HG03575 (cell line): ENCODE measurements around the gene SUN5.

Experiments
- ATAC-seq: cut with Tn5 transposase; IDR thresholded peaks from one replicate; pipeline ENCODE4 v1.9.1; 2021; ENCODE audit not compliant: unreplicated experiment, insufficient number of reproducible peaks, low FRiP score; ENCODE audit errors: extremely low read depth

SUN5 gene

DNA sequence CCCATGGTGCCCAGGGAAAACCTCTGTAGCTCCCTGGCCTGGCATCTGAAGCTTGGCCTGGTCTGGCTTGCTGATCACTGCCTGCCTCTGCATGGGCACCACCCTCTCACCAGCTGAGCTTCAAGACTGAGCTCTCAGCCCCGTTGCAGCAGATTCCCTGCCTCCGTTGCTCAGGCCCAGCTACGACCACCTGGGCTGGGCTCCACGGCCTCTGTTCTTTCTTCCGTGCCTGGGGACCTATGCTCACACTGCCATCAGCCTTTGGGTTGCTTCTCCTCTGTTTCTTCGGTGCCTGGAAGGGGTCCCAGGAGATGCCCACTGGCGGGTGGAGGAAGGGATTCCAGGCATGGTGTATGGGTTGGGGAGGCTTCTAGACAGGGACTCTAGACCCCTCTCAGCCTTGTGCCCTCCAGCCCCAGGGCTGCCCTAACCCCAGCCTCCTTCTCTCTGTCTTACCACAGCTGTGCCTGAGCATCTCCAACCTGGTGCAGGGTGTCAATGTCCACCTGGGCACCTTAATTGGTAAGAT, 12.4 kb upstream of the SUN5 start:
- ATAC-seq = no peak

DNA sequence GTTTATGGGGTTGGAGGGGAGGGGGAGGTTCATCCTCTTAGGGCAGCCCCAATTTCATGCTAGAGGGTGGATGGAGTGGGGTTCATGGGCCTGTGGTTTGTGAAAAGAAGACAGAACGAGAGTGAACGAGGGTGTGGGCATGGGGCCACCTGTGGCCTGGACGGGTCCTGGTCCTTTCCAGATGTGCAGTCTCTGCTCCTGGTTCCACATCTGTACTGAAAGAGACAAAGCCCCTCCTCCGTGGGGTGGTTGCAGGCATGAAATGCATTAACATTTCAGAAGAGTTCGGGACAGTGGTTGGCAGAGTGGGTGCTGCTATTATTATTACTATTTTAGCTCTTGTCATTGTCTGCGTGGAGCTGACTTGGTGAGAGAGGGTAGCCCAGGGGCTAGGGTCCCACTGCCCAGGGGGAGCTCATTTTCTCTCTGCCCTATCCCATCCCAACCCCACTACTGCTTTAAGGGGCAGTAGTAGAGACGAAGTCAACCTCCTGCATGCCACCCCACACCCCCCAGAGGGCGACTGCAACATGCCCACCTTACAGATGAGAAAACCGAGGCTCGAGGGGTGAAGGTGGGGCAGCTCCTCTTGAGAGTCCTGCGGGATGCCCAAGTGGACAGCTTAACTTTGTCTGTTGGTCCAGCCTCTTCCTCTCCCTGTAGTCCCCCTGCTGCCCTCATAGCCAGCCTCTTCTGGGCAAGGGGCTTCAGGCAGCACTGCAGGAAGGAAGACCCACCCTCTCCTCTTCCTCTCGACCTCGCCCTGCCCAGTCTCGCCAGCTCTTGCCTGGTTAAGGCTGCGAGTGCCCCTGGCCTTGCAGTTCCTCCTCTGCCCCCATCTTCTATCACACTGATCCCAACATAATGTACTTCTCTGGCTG, 11.7 kb upstream of the SUN5 start:
- ATAC-seq = no peak

DNA sequence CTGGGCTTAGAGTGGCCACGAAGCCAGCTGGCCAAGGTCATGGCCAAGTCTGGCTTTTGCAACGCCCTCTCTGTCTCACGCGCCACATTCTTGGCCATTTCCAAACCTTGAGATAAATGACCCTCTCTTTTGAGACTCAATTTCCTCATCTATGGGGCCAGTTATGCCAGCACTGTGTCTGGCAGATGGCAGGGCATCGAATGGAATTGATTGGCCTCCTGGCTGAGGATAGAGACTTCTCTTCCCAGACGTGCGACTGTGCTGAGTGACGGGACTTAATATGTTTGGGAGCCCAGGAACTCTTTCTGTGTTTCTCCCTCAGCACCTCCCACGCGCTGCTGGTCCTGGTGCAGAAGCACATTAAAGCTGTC, 10.9 kb upstream of the SUN5 start:
- no peak for ATAC-seq

DNA sequence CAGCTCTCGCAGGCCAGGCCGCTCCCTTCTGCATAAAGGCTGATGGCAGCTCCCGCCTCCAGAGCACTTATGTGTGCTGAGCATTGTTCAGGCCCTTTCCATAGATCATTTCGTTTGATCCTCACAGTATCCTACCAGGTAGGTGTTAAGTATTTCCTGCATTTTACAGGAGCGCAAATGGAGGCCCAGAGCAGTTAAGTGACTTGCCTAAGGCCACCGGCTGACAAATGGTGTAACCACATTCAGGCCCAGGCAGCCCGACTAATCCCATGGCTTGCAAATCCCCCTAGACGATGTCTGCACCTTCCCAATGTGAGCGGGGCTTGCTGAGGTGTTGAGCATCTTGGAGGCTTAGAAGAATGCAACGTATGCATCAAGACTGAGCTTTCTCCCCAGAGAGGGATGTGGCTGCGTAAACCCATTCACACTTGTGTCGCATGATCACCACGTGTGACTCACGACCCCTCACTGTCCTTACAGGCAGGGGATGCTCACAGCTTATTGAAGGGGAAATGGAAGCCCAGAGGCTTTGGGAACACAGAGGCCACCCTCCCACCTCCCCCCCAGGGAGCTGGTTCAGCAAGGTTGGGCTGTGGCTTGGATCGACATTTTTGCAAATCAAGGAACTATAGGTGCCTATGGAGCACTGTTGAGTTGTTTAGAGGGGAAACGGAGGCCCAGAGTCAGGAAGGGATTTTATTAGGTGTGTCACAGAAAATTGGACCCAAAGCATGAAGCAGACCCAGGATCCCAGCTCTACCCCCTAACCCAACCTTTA, 10.3 kb upstream of the SUN5 start:
- no peak for ATAC-seq

DNA sequence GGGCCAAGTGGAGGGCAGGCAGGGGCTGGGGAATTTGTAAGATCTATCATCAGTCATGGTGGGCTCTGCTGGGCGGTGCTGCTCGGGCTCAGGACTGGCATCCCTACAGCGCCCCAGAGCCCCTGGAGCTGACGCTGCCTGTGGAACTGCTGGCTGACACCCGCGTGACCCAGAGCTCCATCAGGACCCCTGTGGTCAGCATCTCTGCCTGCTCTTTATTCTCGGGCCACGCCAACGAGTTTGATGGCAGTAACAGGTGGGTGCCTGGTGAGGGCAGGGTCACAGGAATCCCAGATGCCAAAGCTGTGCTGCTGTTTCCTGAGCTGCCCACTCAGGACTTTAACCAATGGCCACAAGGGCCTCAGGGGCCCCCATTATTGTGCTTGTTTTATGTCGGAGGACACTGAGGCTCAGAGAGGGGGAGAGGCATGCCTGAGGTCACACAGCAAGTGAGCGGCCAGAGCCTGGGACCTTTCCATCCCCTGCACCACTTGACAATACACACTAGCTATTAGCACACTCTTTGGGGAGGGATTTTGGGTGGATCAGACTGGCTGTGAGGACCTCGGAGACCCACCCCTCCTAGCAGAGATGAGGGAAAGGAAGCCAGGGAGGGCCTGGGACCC, 9.6 kb upstream of the SUN5 start:
- ATAC-seq = no peak

DNA sequence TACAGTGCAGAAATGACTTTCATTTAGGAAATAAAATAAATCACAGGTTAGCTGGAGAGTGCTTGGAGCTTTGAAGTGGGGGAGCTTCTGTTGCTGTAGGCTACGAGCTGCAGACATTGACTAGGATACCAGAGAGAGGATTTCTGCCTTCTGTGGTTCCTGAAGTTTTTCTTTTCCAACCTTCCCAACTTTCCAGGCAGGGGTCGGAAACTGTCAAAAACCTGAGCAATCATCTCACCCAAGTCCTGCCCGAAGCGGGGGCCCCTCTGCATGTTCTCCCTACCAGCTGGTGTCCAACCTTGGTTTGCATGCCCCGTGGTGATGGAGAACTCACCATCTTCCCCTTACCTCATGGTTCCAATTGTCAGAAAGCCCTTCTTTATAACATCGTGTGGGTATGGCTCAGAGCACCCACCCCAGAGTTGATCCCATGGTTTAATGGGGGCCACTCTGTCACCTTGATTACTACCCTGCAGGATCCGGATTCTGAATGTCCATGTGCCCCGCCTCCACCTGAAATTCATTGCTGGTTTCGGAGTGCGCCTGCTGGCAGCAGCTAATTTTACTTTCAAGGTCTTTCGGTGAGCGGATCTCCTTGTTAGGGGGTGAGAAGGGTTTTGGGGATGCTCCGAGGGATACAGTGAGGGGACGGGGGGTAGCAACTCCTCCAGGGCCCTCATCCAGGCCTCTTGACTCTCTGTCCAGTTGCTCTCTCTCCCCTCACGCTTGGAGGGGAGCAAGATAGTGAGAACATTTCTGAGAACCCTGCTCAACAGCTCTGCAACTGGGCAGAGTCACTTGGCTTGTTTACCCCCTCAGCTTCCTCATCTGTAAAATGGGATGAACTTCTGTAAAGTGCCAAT, 8.3 kb upstream of the SUN5 start:
- no peak for ATAC-seq

DNA sequence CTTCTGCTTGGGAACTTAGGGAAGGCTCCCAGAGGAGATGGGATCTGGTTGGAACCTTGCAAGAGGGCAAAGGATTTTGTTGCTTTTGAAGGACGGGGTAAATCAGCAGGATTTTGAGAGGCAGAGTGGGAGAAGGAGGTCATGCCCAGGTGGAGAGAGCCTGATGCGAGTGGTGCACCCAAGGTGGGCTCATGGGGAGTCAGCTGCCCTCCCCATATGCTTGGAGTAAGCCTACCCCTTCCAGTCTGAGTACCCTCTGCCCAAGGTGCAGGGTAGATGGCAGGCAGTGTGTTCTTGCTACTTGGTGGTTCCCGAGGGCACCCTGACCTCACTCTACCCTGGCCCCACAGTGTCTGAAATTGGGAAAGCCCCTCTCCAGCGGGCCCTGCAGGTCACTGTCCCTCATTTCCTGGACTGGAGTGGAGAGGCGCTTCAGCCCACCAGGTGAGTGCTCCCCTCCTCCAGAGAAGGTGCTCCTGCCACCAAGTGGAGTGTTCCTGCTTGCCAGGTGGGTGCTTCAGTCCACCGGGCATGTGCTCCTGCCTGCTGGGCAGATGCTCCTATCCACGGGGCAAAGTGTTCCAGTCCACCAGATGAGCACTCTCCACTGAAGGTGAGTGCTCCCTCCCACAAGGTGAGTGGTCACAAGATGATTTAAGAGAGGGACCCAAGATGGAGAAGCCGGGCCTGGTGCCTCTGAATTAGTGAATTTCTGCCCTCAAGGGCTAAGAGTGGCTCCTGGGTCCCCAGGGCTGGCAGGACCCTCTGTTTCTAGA, 6.6 kb upstream of the SUN5 start:
- no peak for ATAC-seq

DNA sequence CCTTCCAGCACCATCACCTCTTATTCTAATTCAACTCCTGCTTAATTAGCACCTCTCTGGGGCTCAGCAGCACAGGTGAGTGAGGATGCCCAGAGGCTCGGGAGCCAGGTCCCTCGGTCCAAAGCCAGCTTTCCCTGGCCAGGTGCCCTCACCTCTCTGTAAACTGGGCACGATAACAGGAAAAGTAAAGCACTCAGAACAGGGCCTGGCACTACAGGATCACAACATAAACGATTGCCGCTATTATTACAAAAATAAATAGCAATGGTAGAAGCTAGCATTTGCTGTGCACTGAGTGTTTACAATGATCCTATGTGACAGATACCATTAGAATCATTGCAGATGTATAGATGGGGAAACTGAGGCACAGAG, 5.9 kb upstream of the SUN5 start:
- ATAC-seq = no peak

DNA sequence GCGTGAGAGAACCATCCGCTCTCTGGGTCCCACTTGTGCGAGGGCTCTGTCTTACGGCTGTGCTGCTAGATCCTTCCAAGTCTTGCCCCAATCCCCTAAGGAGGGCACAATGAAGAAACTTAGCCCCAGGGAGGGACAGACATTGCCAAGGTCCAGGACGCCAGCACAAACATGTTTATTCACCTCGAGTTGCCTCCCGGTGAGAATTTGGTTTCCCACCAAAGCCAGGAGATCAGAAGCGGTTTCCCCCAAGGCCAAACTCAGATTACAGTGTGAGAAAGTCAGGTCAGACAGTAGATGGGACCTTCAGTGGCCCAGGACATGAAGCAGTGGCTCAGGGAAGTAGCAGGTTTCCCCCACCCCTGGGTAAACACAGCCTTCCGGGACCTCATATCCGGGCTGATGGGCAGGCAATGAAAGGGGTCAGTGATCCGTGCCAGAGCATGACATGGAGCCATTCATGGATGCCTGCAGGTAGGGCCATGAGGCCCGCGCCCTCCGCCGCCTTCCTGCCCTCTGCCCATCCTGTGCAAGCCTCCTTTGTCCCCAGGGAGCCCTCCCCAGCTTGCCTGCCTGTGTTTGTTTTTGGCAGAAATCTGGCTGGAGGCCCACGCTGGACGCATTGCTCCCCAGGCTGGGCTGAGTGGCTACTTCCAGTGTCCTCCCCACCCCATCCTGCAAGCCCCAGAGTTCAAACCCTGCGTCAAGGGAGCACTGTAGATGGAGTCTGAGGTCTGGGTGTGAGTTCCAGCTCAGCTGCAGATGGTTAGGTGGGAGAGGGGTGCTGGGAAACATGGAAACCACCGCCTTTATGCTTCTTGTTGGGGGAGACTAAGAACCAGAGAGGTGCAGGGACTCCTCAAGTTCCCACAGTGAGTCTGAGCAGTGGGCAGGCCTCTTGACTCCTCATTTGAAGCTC, 5.2 kb upstream of the SUN5 start:
- no peak for ATAC-seq

DNA sequence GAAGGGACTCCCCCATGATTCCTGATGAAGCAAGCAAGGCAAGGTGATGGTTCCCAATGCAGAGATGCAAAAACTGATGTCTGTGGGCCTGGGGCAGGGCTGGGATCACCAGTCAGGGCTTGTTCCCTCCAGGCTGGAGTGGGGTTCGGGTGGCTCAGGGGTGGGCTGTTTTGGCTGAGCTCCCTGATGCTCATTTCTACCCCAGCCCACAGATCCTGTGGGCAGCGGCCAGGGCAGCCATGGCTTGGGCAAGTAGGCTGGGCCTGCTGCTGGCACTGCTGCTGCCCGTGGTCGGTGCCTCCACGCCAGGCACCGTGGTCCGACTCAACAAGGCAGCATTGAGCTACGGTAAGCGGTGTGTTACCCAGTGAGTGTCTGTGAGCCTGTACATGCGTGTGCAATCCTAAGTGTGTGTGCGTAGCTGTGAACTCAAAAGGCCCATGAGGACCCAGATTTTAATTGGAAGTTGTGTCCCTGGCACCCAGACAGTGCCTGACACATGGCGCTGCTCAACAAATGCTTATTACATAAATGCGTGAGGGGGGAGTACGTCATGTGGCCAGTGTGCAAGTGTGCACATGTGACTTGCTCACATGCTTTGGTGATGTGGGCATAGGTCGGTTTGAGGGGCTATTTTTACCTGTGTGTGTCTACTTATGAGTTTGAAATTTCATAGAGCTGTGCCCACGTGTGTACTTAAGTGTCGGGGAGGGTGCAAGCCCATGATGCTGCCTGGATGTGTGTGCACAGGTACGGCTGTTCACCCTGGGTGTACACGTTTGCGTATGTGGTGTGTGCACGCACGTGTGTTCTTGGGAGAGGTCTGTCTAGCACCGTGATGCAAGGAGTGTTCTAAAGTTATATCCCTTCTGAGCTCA, 4.3 kb upstream of the SUN5 start:
- ATAC-seq = no peak

DNA sequence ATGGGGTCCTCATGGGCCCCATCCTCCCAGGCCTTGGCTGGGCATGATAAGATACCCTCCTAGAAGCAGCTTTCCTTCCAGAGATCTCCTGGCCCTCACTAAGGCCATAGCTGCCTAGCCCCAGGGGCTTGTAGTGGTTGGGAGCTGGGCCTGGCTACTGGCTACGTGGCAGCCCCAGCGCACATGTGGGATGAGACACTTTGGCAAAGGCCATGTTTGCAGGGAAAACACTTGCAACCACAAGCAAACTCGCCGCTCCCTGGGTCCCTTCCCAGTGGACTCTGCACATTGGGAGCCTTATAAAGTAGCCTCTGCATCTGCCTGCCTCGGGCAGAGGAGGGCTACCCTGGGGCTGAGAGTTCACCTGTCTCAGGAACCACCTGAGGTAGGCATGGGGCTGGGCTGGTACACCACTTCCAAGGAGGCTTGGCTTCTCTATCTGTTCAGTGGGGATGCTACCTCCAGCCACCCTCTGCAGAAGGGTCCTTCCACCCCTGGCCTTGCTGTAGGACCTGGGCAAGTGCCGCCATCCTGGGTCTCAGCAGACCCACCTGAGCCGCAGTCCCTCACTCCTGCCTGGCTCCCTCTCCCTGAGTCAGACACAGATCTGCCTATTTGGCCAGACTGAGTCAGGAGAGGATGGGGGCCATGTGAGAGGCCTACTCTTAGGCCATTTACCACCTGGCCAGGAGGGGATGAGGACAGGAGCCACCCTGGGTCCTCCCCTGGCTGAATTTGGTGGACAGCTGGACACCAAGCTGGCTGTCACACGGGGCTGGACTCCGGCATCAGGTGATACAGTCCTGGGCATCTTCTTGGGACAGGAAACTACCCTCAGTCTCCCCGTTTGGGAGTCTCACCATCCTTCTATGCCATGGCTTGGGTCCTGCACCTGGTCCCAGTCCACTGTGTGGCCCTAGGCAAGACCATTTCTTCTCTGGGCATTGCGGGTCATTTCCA, 3.4 kb upstream of the SUN5 start, which contains the start of gene BPIFB2:
Gene BPIFB2, plus strand, starts transcription at position 329 of the 960 bp plus-strand sequence. CDS start 871 bp downstream, outside the sequence.
- no peak for ATAC-seq

DNA sequence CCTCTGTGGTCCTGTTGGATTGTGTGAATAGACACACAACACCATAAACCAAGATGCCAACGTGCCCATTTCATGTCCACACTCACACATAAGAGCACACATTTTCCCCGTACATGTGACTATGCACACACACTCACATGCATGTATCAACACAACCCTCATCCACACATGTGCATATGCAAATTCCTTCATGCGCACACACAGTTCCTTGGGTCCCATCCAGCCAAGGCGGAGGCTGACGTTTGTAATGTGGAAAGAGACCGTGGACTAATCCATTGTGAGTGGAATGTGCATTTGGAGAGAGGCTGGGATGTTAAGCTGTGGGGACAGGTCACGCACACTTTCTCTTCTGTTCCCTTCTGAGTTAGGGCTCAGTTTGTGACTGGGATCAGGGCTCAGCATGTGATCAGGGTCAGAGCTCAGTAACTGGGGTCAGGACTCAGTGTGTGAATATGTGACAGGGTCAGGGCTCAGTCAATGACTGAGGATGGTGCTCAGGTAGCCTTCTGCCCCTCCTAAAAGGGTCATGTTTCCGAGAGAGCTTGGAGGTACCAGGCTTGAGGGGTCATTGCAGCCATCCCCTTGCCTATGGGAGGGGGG, 2.6 kb upstream of the SUN5 start:
- no peak for ATAC-seq

DNA sequence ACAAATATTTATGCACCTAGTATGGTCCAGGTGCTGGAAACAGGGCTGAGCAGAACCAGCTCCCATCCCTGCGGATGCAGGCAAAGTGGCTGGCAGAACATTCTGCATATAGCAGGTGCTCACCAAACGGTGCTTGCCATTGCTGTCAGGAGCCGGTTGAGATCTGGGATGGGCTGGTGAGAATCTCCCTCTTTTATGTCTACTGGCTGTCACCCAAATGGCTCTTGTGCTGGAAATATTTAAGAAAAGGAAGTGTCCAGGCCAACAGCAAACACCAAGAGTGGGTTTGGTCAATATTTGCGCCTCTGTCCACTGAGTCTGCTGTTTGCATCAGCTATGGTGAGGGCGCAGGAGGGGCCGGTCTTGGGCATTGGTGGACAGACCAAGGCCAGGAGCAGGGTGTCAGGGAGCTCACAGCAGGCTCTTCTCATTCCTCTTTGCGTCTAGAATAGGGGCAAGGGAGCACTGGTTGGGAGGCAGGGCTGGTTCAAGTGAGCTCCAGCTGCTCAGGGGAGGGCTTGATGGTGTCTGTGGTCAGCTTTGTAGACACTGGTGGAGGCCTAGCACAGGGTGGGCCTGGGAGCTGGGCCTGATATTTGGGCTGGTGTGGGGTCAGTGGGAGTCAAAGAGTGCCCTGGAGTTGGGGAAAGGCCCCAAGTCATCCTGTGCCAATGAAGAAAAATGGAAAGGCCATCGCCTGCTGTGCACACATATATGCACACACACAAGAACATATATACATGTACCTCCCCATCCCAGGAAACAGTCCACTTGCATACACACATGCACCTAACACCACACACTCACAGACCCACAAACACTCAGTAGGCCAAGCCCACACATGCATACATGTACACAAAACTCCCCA, 1.9 kb upstream of the SUN5 start:
- ATAC-seq = no peak

DNA sequence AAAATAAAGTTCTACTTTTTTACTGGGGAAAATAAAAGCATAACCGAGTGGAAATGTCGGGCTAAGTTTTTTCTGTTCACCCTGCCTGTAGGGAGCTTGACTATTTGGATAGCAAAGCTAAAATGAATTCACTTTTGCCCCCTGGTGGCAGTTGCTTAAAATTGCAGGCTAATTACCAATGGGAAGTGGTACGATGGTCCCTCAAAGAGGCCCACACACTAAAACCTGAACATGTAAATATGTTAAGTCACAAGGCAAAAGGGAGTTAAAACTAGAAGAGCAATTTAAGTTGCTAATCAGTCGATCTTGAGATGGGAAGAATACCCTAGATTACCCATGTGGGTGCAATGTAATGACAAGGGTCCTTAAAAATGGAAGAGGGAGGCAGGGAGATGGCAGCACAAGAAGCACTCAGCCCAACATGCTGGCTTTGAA, 916 bp upstream of the SUN5 start:
- ATAC-seq = no peak
